ENCODE data around the gene GOT1. TPM values are rescaled to one million over a fixed set of nuclear protein-coding genes. Genes with fewer than 3 reads are reported as not detected.

Gene GOT1
- total RNA-seq, 4 donors from 2014 or later, result 91.4 to 215 (median 135) TPM

DNA sequence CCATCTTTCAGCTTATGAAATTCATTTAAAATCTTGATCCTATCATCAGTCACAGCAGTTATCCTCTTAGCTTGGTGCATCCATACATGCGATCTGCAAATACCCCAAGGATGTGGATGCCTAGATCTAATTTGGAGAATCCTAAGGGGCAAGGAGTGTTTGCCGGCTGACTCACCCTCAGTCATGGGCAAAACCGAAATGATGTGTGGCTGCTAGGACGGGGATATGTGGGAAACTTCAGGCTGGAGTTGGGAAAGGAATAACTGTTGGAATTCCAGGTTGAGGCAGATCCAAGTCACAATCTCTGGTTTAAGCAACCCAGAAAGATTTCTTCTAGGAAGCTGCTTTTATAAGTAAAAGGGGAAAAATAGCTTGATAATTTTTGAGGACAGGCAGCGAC, 19.7 kb upstream of the GOT1 start:
- Histone ChIP-seq H3K4me3 (no peak overlapping the region), H3K4me1 (no peaks in the 10 kb centered on the region), H3K9me3 (no peaks in the 10 kb centered on the region), H3K27ac (no peak overlapping the region), H3K36me3 (no peaks in the 10 kb centered on the region), H3K27me3 (peaks cover 6 to 43% (median 9%) of the 10 kb centered on the region in 3 donors)
- ATAC-seq, result no peak
- in situ Hi-C loops (cut with MboI; ENCODE audit: low sequenced_read_pairs in 4 of 4), result no loop called here
- TF ChIP-seq POLR2A (IDR thresholded peaks at IDR 0.05), result no peak
- TF ChIP-seq, protein P1, sequence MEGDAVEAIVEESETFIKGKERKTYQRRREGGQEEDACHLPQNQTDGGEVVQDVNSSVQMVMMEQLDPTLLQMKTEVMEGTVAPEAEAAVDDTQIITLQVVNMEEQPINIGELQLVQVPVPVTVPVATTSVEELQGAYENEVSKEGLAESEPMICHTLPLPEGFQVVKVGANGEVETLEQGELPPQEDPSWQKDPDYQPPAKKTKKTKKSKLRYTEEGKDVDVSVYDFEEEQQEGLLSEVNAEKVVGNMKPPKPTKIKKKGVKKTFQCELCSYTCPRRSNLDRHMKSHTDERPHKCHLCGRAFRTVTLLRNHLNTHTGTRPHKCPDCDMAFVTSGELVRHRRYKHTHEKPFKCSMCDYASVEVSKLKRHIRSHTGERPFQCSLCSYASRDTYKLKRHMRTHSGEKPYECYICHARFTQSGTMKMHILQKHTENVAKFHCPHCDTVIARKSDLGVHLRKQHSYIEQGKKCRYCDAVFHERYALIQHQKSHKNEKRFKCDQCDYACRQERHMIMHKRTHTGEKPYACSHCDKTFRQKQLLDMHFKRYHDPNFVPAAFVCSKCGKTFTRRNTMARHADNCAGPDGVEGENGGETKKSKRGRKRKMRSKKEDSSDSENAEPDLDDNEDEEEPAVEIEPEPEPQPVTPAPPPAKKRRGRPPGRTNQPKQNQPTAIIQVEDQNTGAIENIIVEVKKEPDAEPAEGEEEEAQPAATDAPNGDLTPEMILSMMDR (IDR thresholded peaks at IDR 0.05 in 4 of 5, conservative IDR thresholded peaks at IDR 0.05 in 1 of 5), result no peak
- intact Hi-C loops (cut with DNase I; ENCODE audit: low total_unique reads), result no loop called here
- no peak for DNase-seq

DNA sequence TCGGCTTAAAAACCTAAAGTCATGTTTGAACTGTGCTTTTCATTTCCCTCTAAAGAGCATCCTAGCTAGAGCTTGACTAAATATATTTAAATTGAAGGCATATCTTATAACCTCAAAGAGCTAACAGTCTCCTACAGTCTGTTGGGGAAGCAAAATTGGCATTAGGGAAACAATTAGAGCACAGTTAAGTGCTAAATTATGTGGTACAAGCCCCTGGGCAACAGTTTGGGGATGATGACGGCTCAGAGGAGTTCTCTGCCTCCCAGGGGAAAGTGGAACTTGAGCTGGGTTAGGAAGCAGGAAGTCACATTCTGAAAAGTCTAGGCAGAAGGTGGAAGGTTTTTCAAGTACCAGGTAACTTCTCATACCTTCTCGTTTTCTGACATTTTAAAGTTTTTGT, 18.6 kb upstream of the GOT1 start:
- no peaks in the 10 kb centered on the region for H3K4me1 ChIP-seq
- in situ Hi-C loops (cut with MboI; ENCODE audit: low sequenced_read_pairs in 4 of 4) (loop anchor here in 2 of 4 donors (25.0 kb wide), 1 partner anchor 263 kb away; no protein-coding TSS in a partner anchor), intact Hi-C loops (cut with DNase I; ENCODE audit: low total_unique reads) (no loop called here)
- H3K27me3 ChIP-seq, result peaks cover under 1 to 38% (median 9%) of the 10 kb centered on the region in 3 donors
- ATAC-seq, result no peak
- no peaks in the 10 kb centered on the region for H3K36me3 ChIP-seq
- DNase-seq, result no peak
- no peaks in the 10 kb centered on the region for H3K9me3 ChIP-seq
- H3K27ac ChIP-seq, result no peak overlapping the region
- H3K4me3 ChIP-seq, result no peak overlapping the region
- TF ChIP-seq, protein P1 (IDR thresholded peaks at IDR 0.05 in 4 of 5, conservative IDR thresholded peaks at IDR 0.05 in 1 of 5), result no peak
- TF ChIP-seq POLR2A (IDR thresholded peaks at IDR 0.05), result no peak

DNA sequence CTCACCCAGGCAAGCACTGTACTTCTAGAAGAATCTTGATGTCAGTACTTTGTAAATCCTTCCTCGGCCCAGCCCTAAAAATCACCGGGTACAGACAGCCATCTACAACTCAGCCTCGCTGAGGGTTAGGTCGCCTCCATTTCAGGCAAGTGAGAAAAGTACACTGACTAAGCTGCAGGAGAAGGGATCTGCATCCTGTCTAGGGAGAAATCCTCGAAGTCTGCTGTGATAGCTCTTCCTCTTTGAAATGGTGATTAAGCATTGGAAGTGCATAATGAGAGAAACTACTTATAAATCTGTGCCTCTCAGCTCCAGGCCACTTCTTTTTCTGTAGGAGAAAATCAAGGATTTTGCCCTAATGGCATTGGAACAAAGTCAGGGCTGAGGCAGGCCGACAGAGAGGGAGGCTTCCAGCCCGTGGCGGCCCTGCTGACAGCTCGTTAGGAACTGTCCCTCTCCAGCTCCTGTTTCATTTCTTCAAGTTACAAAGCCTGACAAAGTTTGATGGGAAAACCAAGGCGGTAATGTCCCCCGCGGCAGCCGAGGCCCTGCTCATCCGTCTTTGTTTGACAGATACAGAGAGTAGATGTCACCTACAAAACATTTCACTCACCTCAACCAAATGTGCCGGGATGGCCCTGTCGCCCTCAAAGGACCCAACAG, 14.1 kb upstream of the GOT1 start:
- no peak for TF ChIP-seq POLR2A (IDR thresholded peaks at IDR 0.05)
- TF ChIP-seq, protein P1 (IDR thresholded peaks at IDR 0.05 in 4 of 5, conservative IDR thresholded peaks at IDR 0.05 in 1 of 5), result no peak
- Histone ChIP-seq H3K9me3 (no peaks in the 10 kb centered on the region), H3K4me3 (no peak overlapping the region), H3K4me1 (no peaks in the 10 kb centered on the region), H3K27ac (no peak overlapping the region), H3K36me3 (no peaks in the 10 kb centered on the region), H3K27me3 (peaks cover 0 to 14% (median 0%) of the 10 kb centered on the region in 3 donors)
- intact Hi-C loops (cut with DNase I; ENCODE audit: low total_unique reads) (no loop called here), in situ Hi-C loops (cut with MboI; ENCODE audit: low sequenced_read_pairs in 4 of 4) (loop anchor here in 2 of 4 donors (25.0 kb wide), 1 partner anchor 268 kb away; no protein-coding TSS in a partner anchor)
- no peak for DNase-seq
- ATAC-seq, result no peak

DNA sequence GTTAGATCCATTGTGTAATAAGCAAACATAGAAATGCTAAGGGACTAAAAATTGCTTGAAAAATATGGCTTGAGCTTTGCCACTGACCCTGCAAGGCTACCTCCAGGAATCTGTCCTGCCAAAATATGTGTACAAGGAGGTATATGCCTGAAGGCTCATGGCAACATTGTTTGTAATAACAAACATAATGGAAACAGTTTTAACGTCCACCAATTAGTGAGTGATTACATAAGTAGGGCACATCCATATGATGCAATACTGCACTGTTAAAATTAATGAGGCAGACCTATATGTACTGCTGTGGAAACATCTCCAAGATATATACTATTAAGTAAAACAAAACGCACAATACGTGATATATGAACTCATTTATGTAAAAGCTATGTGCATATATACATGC, 13.1 kb upstream of the GOT1 start:
- TF ChIP-seq, protein P1 (IDR thresholded peaks at IDR 0.05 in 4 of 5, conservative IDR thresholded peaks at IDR 0.05 in 1 of 5), result no peak
- in situ Hi-C loops (cut with MboI; ENCODE audit: low sequenced_read_pairs in 4 of 4) (loop anchor here in 2 of 4 donors (25.0 kb wide), 1 partner anchor 269 kb away; no protein-coding TSS in a partner anchor), intact Hi-C loops (cut with DNase I; ENCODE audit: low total_unique reads) (no loop called here)
- no peaks in the 10 kb centered on the region for H3K4me1 ChIP-seq
- DNase-seq, result no peak
- peaks cover 0 to 12% (median 0%) of the 10 kb centered on the region in 3 donors for H3K27me3 ChIP-seq
- H3K27ac ChIP-seq, result no peak overlapping the region
- H3K4me3 ChIP-seq, result no peak overlapping the region
- no peaks in the 10 kb centered on the region for H3K9me3 ChIP-seq
- ATAC-seq, result no peak
- H3K36me3 ChIP-seq, result no peaks in the 10 kb centered on the region

Data from gastrocnemius medialis (tissue), 4 donors.